CD4-positive, alpha-beta memory T cell (primary cell): ENCODE measurements around the gene EGR4. TPM values are rescaled to one million over a fixed set of nuclear protein-coding genes. Genes with fewer than 3 reads are reported as not detected.

Experiments used
- CTCF ChIA-PET: fragments of 350-600 bp; sonication (Branson Sonifier 250); formaldehyde crosslinking; loops from one replicate; lab custom pipeline; 2021; ENCODE audit warnings: inconsistent platforms; ENCODE audit not compliant: partially characterized antibody; lab: Charles Lee
- POLR2A ChIA-PET: fragments of 350-600 bp; sonication (Branson Sonifier 250); formaldehyde crosslinking; loops from one replicate; lab custom pipeline; 2021; ENCODE audit not compliant: partially characterized antibody; lab: Charles Lee
- DNase-seq, 5 donors: peaks; one replicate each; pipeline versions ENCODE4 v3.0.0 to v3.0.0-alpha.2; 2020 to 2022; ENCODE audit warnings: mixed read lengths in 1 of 5
- H3K27ac ChIP-seq: one replicate; pipeline ENCODE4 v1.7.0; 2013; ENCODE audit warnings: low read depth, low read length
- H3K27me3 ChIP-seq: 2 replicates; pipeline ENCODE4 v1.7.0; 2013; ENCODE audit warnings: mild to moderate bottlenecking, low read length, moderate library complexity; ENCODE audit not compliant: insufficient read depth
- H3K36me3 ChIP-seq: 2 replicates; pipeline ENCODE4 v1.7.0; 2013; ENCODE audit warnings: mild to moderate bottlenecking, low read length, moderate library complexity; ENCODE audit not compliant: insufficient read depth
- H3K4me1 ChIP-seq: 2 replicates; pipeline ENCODE4 v1.7.0; 2013; ENCODE audit warnings: mild to moderate bottlenecking, low read length, moderate library complexity; ENCODE audit not compliant: insufficient read depth
- H3K4me3 ChIP-seq, 2 donors: one replicate each; pipeline ENCODE4 v1.7.0; 2013; ENCODE audit warnings: low read length in 2 of 2, mild to moderate bottlenecking in 1 of 2
- H3K9me3 ChIP-seq, 2 donors: one replicate each; pipeline ENCODE4 v1.7.0; 2013; ENCODE audit warnings: low read length in 2 of 2, control low read depth in 1 of 2; ENCODE audit not compliant: control insufficient read depth in 1 of 2
- H3K27ac Mint-ChIP-seq, 7 donors: one replicate each; pipeline ENCODE4 v1.8.0; 2020 to 2021; ENCODE audit warnings: mixed read lengths in 7 of 7, mild to moderate bottlenecking in 6 of 7, inconsistent platforms in 3 of 7, moderate library complexity in 3 of 7
- H3K27me3 Mint-ChIP-seq, 2 donors: one replicate each; pipeline ENCODE4 v1.8.0; 2020 to 2021; ENCODE audit warnings: mixed read lengths in 2 of 2
- H3K36me3 Mint-ChIP-seq, 2 donors: one replicate each; pipeline ENCODE4 v1.8.0; 2020 to 2021; ENCODE audit warnings: mixed read lengths in 2 of 2, inconsistent platforms in 1 of 2, mild to moderate bottlenecking in 1 of 2
- H3K4me1 Mint-ChIP-seq, 4 donors: one replicate each; pipeline ENCODE4 v1.8.0; 2020 to 2021; ENCODE audit warnings: mixed read lengths in 4 of 4, mild to moderate bottlenecking in 1 of 4
- H3K4me3 Mint-ChIP-seq, 8 donors: one replicate each; pipeline ENCODE4 v1.8.0; 2020 to 2021; ENCODE audit warnings: mixed read lengths in 8 of 8, mild to moderate bottlenecking in 7 of 8, moderate library complexity in 6 of 8, inconsistent platforms in 3 of 8
- H3K9me3 Mint-ChIP-seq, 8 donors: one replicate each; pipeline ENCODE4 v1.8.0; 2020 to 2021; ENCODE audit warnings: mixed read lengths in 8 of 8, mild to moderate bottlenecking in 5 of 8, inconsistent platforms in 3 of 8, moderate library complexity in 1 of 8
- intact Hi-C: fragments of 100-400 bp; cut with micrococcal nuclease; formaldehyde crosslinking; loops from one replicate; pipeline ENCODE4 v1.15.1; 2023
- polyA plus RNA-seq, 2 donors: library from polyadenylated mRNA; unstranded; fragments of 300-500 nt; fragmentation: Illumina TruSeq; gene quantifications; one replicate each; pipeline ENCODE4 v1.2.3, GENCODE V29; 2021
- total RNA-seq, 2 experiments: library from RNA; stranded (reverse); gene quantifications; one replicate each; pipeline ENCODE4 v1.2.3, GENCODE V29; 2021

EGR4 gene
- total and polyA plus RNA-seq, 4 experiments from 2014 or later = not detected

GRCh38 chr2:73269686-73270465 is 23.5 kb downstream of the EGR4 start:
- Mint-ChIP-seq H3K27ac (peak overlapping the region in 4 of 7 donors; percentile 6 to 93 (median 86)), H3K27me3 (no peaks in the 10 kb centered on the region), H3K4me3 (peak overlapping the region; percentile 61 to 85 (median 75)), H3K9me3 (peaks cover 0 to 4% (median 0%) of the 10 kb centered on the region in 8 donors), H3K36me3 (peaks cover 0 to 2% of the 10 kb centered on the region in 2 donors), H3K4me1 (peaks cover 18 to 27% (median 23%) of the 10 kb centered on the region in 4 donors)
- Histone ChIP-seq H3K27me3 (no peaks in the 10 kb centered on the region), H3K4me3 (peak overlapping the region in 1 of 2 donors; percentile 42), H3K4me1 (peaks cover 24% of the 10 kb centered on the region), H3K36me3 (no peaks in the 10 kb centered on the region), H3K27ac (peak overlapping the region; percentile 46), H3K9me3 (no peaks in the 10 kb centered on the region)
- ChIA-PET CTCF (interaction anchor here (1.0 to 2.8 kb wide), 2 partner anchors 21 to 57 kb away, joined by 3 to 10 read pairs; partner anchors contain the start of gene SMYD5), POLR2A (interaction anchor here (0.7 to 2.1 kb wide), 2 partner anchors 36 kb away, joined by 3 to 24 read pairs; partner anchors contain the start of genes CCT7 and PRADC1)
- intact Hi-C loops = loop anchor here (1.0 to 2.0 kb wide), 3 partner anchors 15 to 36 kb away; partner anchors contain the start of genes CCT7, EGR4 and FBXO41
- no peak for DNase-seq

- POLR2A ChIA-PET = interaction anchor here (1.0 to 2.9 kb wide), 6 partner anchors 11 to 116 kb away, joined by 3 to 24 read pairs (median 6); partner anchors contain the start of genes ALMS1, CCT7, FBXO41 and PRADC1
- peaks cover 0 to 4% of the 10 kb centered on the region in 2 donors for H3K36me3 Mint-ChIP-seq
Measured at GRCh38 chr2:73268830-73269685, 24.3 kb downstream of the EGR4 start.

GRCh38 chr2:73268366-73268829 is 24.9 kb downstream of the EGR4 start:
- H3K27me3 Mint-ChIP-seq = no peaks in the 10 kb centered on the region
- H3K4me3 ChIP-seq = peak overlapping the region in 1 of 2 donors; percentile 45
- no peaks in the 10 kb centered on the region for H3K36me3 ChIP-seq
- H3K36me3 Mint-ChIP-seq = peaks cover 0 to 8% of the 10 kb centered on the region in 2 donors
- H3K27ac Mint-ChIP-seq = peak overlapping the region in 6 of 7 donors; percentile 4 to 68 (median 22)
- peaks cover 0 to 4% (median 0%) of the 10 kb centered on the region in 8 donors for H3K9me3 Mint-ChIP-seq
- DNase-seq = no peak
- peaks cover 24% of the 10 kb centered on the region for H3K4me1 ChIP-seq
- no peaks in the 10 kb centered on the region for H3K9me3 ChIP-seq
- CTCF ChIA-PET = interaction anchor here (0.6 to 2.3 kb wide), 5 partner anchors 20 to 56 kb away, joined by 3 to 11 read pairs (median 6); partner anchors contain the start of gene PRADC1
- peaks cover 18 to 27% (median 23%) of the 10 kb centered on the region in 4 donors for H3K4me1 Mint-ChIP-seq
- H3K27ac ChIP-seq = no peak overlapping the region
- H3K27me3 ChIP-seq = no peaks in the 10 kb centered on the region
- peak overlapping the region; percentile 25 to 70 (median 66) for H3K4me3 Mint-ChIP-seq
- POLR2A ChIA-PET = interaction anchor here (1.0 to 2.9 kb wide), 6 partner anchors 10 to 117 kb away, joined by 3 to 24 read pairs (median 6); partner anchors contain the start of genes ALMS1, CCT7, FBXO41 and PRADC1
- intact Hi-C loops = loop anchor here (2.0 kb wide), 1 partner anchor 16 kb away; the partner anchor contains the start of gene FBXO41

More at GRCh38 chr2:73268830-73269685, 24.3 kb downstream of the EGR4 start:
- H3K27me3 ChIP-seq = no peaks in the 10 kb centered on the region
- peak overlapping the region in 1 of 2 donors; percentile 45 for H3K4me3 ChIP-seq
- H3K4me1 ChIP-seq = peaks cover 24% of the 10 kb centered on the region
- H3K36me3 ChIP-seq = no peaks in the 10 kb centered on the region
- H3K9me3 ChIP-seq = no peaks in the 10 kb centered on the region
- intact Hi-C loops = loop anchor here (1.0 to 2.0 kb wide), 3 partner anchors 16 to 35 kb away; partner anchors contain the start of genes CCT7, EGR4 and FBXO41
- CTCF ChIA-PET = interaction anchor here (0.6 to 2.3 kb wide), 5 partner anchors 20 to 56 kb away, joined by 3 to 11 read pairs (median 6); partner anchors contain the start of gene PRADC1
- peak overlapping the region; percentile 46 for H3K27ac ChIP-seq
- peak overlapping the region in 7 of 8 donors; percentile 25 to 70 (median 67) for H3K4me3 Mint-ChIP-seq
- peaks cover 0 to 4% (median 0%) of the 10 kb centered on the region in 8 donors for H3K9me3 Mint-ChIP-seq
- no peaks in the 10 kb centered on the region for H3K27me3 Mint-ChIP-seq
- H3K4me1 Mint-ChIP-seq = peaks cover 18 to 27% (median 23%) of the 10 kb centered on the region in 4 donors
- H3K27ac Mint-ChIP-seq = no peak overlapping the region
- peak; percentile 77 to 82 (median 80) for DNase-seq

GRCh38 chr2:73267008-73267407 is 26.3 kb downstream of the EGR4 start:
- POLR2A ChIA-PET = interaction anchor here (2.9 kb wide), 1 partner anchor 9 kb away, joined by 8 read pairs; no protein-coding TSS in a partner anchor
- DNase-seq = no peak

GRCh38 chr2:73266061-73266901 is 27.1 kb downstream of the EGR4 start:
- H3K4me1 ChIP-seq = peaks cover 24% of the 10 kb centered on the region
- H3K36me3 Mint-ChIP-seq = peaks cover 0 to 12% of the 10 kb centered on the region in 2 donors
- no peaks in the 10 kb centered on the region for H3K27me3 ChIP-seq
- H3K9me3 ChIP-seq = no peaks in the 10 kb centered on the region
- CTCF ChIA-PET = no interaction called here
- H3K27ac ChIP-seq = no peak overlapping the region
- DNase-seq = no peak
- H3K4me3 Mint-ChIP-seq = no peak overlapping the region
- H3K27ac Mint-ChIP-seq = peak overlapping the region in 2 of 7 donors; percentile 9 to 42
- no peaks in the 10 kb centered on the region for H3K27me3 Mint-ChIP-seq
- intact Hi-C loops = no loop called here
- peaks cover 18 to 27% (median 23%) of the 10 kb centered on the region in 4 donors for H3K4me1 Mint-ChIP-seq
- no peaks in the 10 kb centered on the region for H3K36me3 ChIP-seq
- no peak overlapping the region for H3K4me3 ChIP-seq
- H3K9me3 Mint-ChIP-seq = peaks cover 0 to 4% (median 0%) of the 10 kb centered on the region in 8 donors
- POLR2A ChIA-PET = interaction anchor here (2.9 kb wide), 1 partner anchor 8 kb away, joined by 8 read pairs; no protein-coding TSS in a partner anchor

More at GRCh38 chr2:73267008-73267407, 26.3 kb downstream of the EGR4 start:
- peaks cover 0 to 10% of the 10 kb centered on the region in 2 donors for H3K36me3 Mint-ChIP-seq
- peaks cover 18 to 27% (median 23%) of the 10 kb centered on the region in 4 donors for H3K4me1 Mint-ChIP-seq
- peak overlapping the region in 2 of 7 donors; percentile 9 to 52 for H3K27ac Mint-ChIP-seq
- Histone ChIP-seq H3K4me3 (no peak overlapping the region), H3K27ac (no peak overlapping the region), H3K27me3 (no peaks in the 10 kb centered on the region), H3K4me1 (peaks cover 24% of the 10 kb centered on the region), H3K9me3 (no peaks in the 10 kb centered on the region), H3K36me3 (no peaks in the 10 kb centered on the region)
- CTCF ChIA-PET = interaction anchor here (1.9 to 2.3 kb wide), 2 partner anchors 31 to 54 kb away, joined by 6 to 7 read pairs; no protein-coding TSS in a partner anchor
- H3K27me3 Mint-ChIP-seq = no peaks in the 10 kb centered on the region
- peak overlapping the region in 2 of 8 donors; percentile 0 to 7 for H3K4me3 Mint-ChIP-seq
- peaks cover 0 to 4% (median 0%) of the 10 kb centered on the region in 8 donors for H3K9me3 Mint-ChIP-seq
- intact Hi-C loops = no loop called here
